ENCODE results near the gene CACNA2D3. TPM values are rescaled to one million over a fixed set of nuclear protein-coding genes. Genes with fewer than 3 reads are reported as not detected.
A peak's percentile ranks its signal among the peaks of the same experiment; 100 is the strongest.
"Not testable (repeated sequence)": the region's sequence is repeated elsewhere in the genome, so short reads cannot be mapped to it uniquely, and the experiment has no call there.

The CACNA2D3 gene
- total RNA-seq, 2 donors from 2014 or later: not detected

DNA sequence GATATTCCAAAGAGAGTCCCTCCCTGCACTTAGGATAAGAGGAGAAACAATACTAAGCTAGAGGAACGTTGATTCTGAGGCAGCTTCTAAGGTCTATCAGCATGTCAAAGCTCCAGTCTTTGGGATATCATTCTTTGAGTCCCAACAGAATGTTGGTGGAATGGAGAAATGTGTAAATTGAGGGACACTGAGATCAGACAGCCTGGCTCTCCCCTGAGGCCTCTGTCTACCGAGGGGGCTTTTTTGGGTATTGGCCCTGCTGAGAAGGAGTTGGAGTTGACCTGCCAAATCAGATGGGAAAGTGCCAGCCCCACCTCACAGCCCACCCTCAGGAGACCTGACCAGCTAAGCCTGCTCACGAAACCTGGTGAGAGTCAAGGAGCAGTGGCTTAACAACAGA lies 833.1 kb downstream of the CACNA2D3 start:
- peaks cover 0 to 3% of the 10 kb centered on the region in 2 donors for H3K9me3 Mint-ChIP-seq
- ATAC-seq: no peak
- no peak overlapping the region for H3K27ac Mint-ChIP-seq
- no peak for DNase-seq (ENCODE audit: low spot score in 2 of 2)
- no peaks in the 10 kb centered on the region for H3K36me3 Mint-ChIP-seq

DNA sequence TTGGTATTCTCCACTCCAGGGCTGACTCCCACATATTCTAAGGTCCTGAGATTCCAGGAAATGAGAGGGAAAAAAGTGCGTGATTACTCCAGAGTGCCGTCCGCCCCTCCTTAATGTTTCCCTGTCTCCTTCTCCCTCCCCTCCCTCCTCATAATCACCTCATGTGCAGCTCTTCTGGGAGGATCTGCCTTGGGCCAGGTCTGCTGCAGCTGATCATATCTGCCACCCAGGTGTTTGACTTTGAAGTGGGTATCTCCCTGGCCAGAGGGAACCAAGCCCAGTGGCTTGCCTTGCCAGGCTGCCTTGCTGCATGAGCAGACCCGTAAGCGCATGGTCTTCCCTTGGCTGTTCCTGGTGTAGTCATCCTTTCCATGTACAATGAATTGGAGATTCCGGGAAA lies 833.6 kb downstream of the CACNA2D3 start:
- DNase-seq (ENCODE audit: low spot score in 2 of 2) (no peak), ATAC-seq (no peak)
- Mint-ChIP-seq H3K27ac (no peak overlapping the region), H3K9me3 (peaks cover 0 to 3% of the 10 kb centered on the region in 2 donors), H3K36me3 (no peaks in the 10 kb centered on the region)

DNA sequence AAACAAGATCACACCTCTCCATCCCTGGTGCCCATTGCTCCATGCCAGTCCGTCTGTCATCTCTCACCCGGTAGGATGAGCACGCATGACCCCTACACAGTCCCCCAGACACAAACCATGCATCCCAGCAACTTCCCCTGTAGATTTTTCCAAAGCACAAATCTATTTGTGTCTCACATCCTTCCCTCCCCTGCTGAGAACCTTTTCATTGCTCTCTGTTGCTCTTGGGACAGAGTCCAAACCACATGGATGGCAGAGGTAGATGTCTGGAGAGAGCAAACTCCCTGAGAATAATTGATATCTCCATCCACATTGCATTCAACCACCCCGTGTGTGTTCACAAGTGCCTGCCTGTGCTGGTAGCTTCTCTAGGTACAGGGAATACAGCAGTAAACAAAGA lies 835.4 kb downstream of the CACNA2D3 start:
- no peaks in the 10 kb centered on the region for H3K36me3 Mint-ChIP-seq
- ATAC-seq: no peak
- peaks cover 0 to 3% of the 10 kb centered on the region in 2 donors for H3K9me3 Mint-ChIP-seq
- no peak for DNase-seq (ENCODE audit: low spot score in 2 of 2)
- H3K27ac Mint-ChIP-seq: no peak overlapping the region

DNA sequence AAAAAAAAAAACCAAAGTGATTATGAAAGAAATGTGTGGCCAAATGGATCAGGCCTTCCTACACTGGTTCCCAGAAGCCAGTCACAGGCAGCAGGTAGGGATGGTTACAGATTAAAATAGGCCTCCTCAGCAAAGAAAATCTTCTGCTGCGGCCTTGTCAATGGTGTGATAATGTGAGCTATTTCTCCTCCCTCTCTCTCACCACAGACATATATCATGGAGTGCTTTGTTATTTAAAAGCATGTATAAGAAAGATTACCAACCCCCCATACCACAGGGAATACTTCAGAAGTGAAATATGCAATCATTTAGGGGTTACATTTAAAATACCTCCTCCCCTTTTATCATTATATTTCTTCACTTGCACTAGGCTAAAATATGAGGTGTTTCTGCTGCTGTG lies 837.7 kb downstream of the CACNA2D3 start:
- ATAC-seq (no peak), DNase-seq (ENCODE audit: low spot score in 2 of 2) (no peak)
- Mint-ChIP-seq H3K27ac (no peak overlapping the region), H3K9me3 (no peaks in the 10 kb centered on the region), H3K36me3 (no peaks in the 10 kb centered on the region)

DNA sequence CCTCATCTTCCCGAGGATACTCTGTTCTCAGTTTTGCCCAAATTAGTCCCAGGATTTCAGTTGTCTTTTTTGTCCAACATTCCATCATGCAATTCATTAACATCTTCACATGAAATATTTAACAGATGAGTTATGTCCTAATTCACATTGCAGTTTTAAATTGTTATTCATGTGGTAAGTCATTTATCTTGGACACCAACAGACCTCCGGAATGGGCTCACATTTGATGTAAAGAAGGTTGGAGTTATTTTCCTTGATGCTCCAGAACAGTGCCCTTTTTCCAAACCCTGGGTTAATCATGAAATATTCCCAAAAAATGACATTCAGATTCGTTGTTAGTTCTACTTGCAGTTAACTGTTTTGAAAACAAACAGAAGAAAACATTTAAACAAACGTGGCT lies 838.3 kb downstream of the CACNA2D3 start:
- ATAC-seq (no peak), DNase-seq (ENCODE audit: low spot score in 2 of 2) (no peak)
- H3K36me3 Mint-ChIP-seq: no peaks in the 10 kb centered on the region
- H3K9me3 Mint-ChIP-seq: peaks cover 4 to 5% of the 10 kb centered on the region in 2 donors
- no peak overlapping the region for H3K27ac Mint-ChIP-seq

DNA sequence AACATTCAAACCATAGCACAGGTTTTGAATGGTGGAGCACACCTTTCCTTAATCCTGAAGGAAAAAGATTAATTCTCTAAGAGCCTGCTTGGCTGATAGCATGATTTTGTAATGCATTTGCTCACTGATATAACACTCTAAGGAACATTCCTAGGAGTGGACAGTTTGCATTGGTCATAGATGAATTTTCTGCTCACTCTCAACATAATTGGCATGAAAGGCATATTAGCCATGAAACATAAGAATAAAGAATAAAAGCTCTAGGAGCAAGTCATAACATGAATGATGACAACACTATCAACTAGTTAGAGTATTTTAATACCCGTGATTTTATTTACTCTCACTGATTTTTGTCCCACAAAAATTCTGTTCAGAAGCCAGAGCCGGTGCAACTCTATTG lies 839.8 kb downstream of the CACNA2D3 start:
- H3K27ac Mint-ChIP-seq: no peak overlapping the region
- DNase-seq (ENCODE audit: low spot score in 2 of 2): no peak
- H3K36me3 Mint-ChIP-seq: no peaks in the 10 kb centered on the region
- no peak for ATAC-seq
- peaks cover 6 to 7% of the 10 kb centered on the region in 2 donors for H3K9me3 Mint-ChIP-seq

DNA sequence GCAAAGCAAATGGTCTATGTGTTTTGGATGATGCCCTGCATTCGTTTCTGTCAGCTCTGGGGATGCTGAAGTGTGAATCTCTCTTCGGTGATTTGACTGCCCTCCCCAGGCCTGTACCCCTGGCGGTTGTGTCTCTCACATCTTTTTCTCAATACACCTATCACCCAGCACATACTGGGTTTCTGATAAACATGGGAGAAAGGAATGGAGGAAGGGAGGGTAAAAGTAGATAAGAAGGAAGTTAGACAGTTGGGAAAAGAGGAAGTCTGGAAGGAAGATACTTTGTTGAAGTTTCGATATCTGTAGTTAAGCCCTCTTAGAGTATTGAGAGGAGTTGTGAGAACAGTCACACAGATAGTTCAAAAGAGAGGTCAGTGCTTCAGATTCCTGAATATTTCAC lies 841.3 kb downstream of the CACNA2D3 start:
- peaks cover 6 to 7% of the 10 kb centered on the region in 2 donors for H3K9me3 Mint-ChIP-seq
- H3K36me3 Mint-ChIP-seq: no peaks in the 10 kb centered on the region
- ATAC-seq (no peak), DNase-seq (ENCODE audit: low spot score in 2 of 2) (no peak)
- no peak overlapping the region for H3K27ac Mint-ChIP-seq

DNA sequence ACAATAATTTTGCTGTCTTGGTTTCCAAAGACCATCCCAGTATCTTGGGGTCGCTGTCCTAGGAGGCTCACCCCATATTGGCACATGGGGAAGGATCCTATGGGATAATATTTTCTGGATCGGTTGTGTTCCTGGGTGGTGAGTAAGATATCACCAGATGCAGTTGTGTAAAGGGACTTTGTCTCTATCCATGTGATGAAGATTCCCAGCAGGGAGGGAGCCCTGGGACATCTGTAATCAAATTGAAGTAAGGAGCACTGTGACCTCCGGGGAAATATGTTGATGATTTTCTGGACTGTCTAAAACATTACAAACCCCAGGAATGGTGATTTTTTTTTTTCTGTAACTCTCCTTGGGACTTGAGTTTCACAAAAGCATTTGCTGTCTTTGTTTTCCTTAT lies 841.7 kb downstream of the CACNA2D3 start:
- DNase-seq (ENCODE audit: low spot score in 2 of 2): no peak
- H3K27ac Mint-ChIP-seq: no peak overlapping the region

DNA sequence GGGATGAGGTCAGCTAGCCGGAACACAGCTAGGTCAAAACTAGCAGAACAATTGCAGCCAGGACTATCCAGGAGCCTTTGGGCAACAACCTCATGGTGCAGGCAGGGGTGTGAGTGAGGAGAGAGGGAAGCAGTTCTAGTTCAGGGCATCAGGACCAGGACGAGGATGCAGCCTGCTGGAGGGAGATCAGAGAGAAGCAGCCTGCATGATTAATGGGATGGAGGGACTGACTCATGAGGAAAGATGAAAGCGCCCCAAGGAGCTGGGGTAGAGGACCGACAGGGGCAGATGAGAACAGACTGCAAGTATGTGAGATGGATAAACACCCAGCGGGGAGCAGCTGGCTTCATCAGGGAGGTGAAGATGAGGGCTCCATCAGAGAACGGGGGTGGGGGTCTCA lies 843.4 kb downstream of the CACNA2D3 start:
- Mint-ChIP-seq H3K27ac (peak overlapping the region in 1 of 2 donors; percentile 3), H3K36me3 (no peaks in the 10 kb centered on the region), H3K9me3 (peaks cover 9 to 10% of the 10 kb centered on the region in 2 donors)
- ATAC-seq (no peak), DNase-seq (ENCODE audit: low spot score in 2 of 2) (no peak)

More for the DNA sequence above, 841.7 kb downstream of the CACNA2D3 start:
- ATAC-seq: no peak
- H3K36me3 Mint-ChIP-seq: no peaks in the 10 kb centered on the region
- peaks cover 6 to 7% of the 10 kb centered on the region in 2 donors for H3K9me3 Mint-ChIP-seq

DNA sequence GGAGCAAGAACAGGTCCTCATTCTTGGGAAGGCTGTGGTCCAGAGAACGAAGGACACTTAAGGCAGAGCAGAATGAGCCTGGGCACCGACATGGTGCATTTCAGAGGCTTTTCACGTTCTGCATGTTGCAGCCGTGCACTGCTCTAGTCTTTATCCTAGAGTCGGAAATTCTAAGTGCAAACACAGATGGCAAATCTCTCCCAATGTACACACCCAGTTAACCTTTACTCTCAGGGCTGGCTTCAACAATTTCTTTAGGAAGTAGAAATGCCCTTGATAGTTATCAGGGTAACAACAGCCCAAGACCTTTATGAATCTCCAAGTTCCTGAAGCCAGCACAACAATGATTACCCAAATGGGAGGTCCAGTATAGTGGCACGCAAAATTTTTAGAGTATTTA lies 844.6 kb downstream of the CACNA2D3 start:
- peaks cover 11 to 14% of the 10 kb centered on the region in 2 donors for H3K9me3 Mint-ChIP-seq

DNA sequence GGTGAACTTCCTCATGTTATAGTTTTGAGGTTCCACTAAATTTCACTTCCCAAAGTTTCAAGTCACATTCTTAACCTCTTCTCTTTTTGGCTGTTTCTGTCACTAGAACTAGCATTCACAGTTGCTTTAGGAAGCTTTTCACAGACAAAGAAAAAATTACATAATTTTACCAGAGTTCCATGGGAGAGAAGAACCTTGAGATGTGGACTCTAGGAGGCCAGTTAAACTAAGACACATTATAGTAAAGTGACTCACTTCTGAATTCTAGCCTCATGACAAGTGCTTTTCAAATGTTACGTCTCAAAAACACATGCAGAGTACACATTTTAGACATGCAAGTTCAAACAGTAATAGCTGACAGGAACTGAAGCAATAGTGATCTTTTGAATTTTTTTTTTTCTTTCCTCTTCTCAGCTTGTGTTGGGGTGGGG lies 845.4 kb downstream of the CACNA2D3 start:
- Mint-ChIP-seq H3K36me3 (no peaks in the 10 kb centered on the region), H3K9me3 (peaks cover 11 to 14% of the 10 kb centered on the region in 2 donors), H3K27ac (no peak overlapping the region)
- ATAC-seq (no peak), DNase-seq (ENCODE audit: low spot score in 2 of 2) (no peak)

More for the DNA sequence above, 844.6 kb downstream of the CACNA2D3 start:
- Mint-ChIP-seq H3K36me3 (no peaks in the 10 kb centered on the region), H3K27ac (no peak overlapping the region)
- DNase-seq (ENCODE audit: low spot score in 2 of 2): no peak
- ATAC-seq: no peak

DNA sequence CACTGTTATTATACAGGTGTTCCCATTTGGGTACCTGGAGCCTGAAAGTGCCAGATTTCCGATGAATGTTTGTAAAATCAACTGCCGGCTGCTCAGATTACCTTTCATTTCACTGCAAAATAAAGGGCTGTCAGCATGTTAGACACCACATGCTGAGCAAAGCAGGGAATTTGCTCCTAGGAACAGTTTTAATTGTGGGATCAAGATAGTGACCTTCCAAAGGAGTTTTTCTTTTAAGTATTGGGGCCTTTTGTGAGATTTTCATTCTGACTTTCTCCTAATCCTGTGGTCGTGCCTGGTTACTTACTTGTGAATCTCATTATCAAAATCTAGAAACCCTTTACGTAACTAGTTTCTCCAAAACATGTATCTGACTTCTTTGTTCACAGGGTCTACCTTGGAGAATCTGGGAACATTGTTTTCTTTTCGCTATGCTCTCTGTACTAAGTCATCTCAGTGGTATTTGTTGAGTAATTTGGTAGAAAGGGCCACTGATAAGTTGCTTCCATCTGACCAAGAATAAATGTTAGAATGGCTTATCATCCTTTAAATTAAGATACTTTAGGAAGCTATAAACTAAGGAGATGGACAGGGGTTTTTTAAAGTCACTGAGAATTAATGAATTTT lies 846.3 kb downstream of the CACNA2D3 start:
- Mint-ChIP-seq H3K9me3 (peaks cover 11 to 14% of the 10 kb centered on the region in 2 donors), H3K27ac (no peak overlapping the region), H3K36me3 (no peaks in the 10 kb centered on the region)
- DNase-seq (ENCODE audit: low spot score in 2 of 2) (no peak), ATAC-seq (no peak)

DNA sequence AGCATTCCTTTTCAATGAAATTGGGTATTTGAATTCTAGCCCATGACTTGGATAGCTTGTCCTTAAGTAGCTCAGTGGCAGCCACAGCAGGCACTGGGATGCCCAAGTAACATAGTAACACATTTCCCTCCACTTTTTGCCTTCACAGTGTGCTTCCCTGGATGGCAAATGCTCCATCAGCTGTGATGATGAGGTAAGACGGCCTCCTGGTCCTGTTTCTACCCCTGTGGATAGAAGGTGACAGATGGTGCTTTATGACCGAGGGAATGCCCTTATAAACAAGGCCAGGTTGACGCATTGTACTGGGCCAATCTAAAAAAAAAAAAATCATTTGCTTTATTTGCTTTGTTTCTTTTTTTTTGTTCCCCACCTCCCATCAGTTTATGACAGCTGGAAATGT lies 847.3 kb downstream of the CACNA2D3 start:
- ATAC-seq (no peak), DNase-seq (ENCODE audit: low spot score in 2 of 2) (no peak)
- Mint-ChIP-seq H3K36me3 (no peaks in the 10 kb centered on the region), H3K9me3 (peaks cover 11 to 17% of the 10 kb centered on the region in 2 donors), H3K27ac (no peak overlapping the region)

DNA sequence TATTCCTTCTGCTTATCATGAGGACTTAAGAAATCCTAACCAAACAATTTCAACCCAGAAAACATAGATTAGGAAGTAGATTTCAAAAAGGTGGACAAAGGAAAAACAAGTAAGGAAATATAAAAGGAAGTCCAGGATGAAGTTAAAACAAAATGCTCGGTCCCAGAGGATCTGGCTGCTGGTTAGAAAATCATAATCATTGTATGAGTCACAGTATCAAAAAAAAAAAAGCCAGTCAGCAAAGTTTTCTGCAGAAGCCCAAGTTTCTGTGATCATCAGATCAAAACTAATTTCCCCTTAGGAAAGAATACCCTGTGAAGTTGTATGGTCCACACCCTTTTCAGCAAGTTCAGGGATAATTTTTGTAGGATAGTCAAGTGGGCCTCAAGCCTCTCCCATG lies 848.5 kb downstream of the CACNA2D3 start:
- H3K27ac Mint-ChIP-seq: no peak overlapping the region
- H3K9me3 Mint-ChIP-seq: peaks cover 5 to 11% of the 10 kb centered on the region in 2 donors
- ATAC-seq (no peak), DNase-seq (ENCODE audit: low spot score in 2 of 2) (no peak)
- H3K36me3 Mint-ChIP-seq: no peaks in the 10 kb centered on the region

DNA sequence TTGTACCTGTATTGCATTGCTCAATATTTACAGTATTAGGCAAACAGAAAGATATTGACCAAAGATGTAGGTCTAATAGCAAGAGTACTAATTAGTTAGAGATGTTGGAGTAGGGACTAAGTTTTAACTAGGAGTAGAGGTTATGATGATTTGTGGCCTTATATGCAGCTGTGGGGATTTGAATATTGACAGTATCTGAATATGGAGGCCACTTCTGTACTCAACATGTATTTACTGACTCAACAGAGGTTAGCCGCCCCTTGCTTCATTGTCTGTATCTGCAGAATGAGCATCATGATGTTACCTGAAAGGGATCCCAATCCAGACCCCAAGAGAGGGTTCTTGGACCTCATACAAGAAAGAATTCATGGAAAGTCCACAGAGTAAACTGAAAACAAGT lies 855.1 kb downstream of the CACNA2D3 start:
- no peaks in the 10 kb centered on the region for H3K36me3 Mint-ChIP-seq
- H3K9me3 Mint-ChIP-seq: peaks cover 12 to 18% of the 10 kb centered on the region in 2 donors
- ATAC-seq: no peak
- no peak overlapping the region for H3K27ac Mint-ChIP-seq
- no peak for DNase-seq (ENCODE audit: low spot score in 2 of 2)

DNA sequence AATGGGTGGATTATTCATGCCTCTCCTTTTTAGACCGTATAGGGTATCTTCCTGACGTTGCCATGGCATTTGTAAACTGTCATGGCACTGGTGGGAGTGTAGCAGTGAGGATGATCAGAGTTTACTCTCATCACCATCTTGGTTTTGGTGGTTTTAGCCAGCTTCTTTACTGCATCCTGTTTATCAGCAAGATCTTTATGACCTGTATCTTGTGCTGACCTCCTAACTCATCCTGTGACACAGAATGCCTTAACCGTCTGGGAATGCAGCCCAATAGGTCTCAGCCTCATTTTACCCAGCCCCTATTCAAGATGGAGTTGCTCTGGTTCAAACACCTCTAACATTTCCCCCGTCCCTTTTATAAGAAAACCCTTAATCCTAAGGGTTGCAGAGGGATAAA lies 855.6 kb downstream of the CACNA2D3 start:
- not testable (repeated sequence) for H3K36me3 Mint-ChIP-seq; H3K27ac Mint-ChIP-seq; DNase-seq (ENCODE audit: low spot score in 2 of 2); ATAC-seq
- peaks cover 12 to 18% of the 10 kb centered on the region in 2 donors for H3K9me3 Mint-ChIP-seq

DNA sequence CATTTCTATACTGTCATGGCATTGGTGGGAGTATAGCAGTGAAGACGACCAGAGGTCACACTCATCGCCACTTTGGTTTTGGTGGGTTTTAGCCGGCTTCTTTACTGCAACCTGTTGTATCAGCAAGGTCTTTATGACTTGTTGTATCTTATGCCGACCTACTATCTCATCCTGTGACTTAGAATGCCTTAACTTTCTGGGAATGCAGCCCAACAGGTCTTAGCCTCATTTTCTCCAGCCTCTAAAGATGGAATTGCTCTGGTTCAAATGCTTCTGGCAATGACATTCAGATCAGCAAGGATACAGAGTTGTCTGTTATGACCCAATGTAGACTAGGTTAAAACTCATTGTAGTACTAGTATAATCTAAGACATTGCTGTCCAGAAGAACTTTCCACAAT lies 860.5 kb downstream of the CACNA2D3 start:
- DNase-seq (ENCODE audit: low spot score in 2 of 2) (no peak), ATAC-seq (no peak)
- Mint-ChIP-seq H3K36me3 (no peaks in the 10 kb centered on the region), H3K9me3 (peaks cover 12 to 22% of the 10 kb centered on the region in 2 donors), H3K27ac (no peak overlapping the region)

DNA sequence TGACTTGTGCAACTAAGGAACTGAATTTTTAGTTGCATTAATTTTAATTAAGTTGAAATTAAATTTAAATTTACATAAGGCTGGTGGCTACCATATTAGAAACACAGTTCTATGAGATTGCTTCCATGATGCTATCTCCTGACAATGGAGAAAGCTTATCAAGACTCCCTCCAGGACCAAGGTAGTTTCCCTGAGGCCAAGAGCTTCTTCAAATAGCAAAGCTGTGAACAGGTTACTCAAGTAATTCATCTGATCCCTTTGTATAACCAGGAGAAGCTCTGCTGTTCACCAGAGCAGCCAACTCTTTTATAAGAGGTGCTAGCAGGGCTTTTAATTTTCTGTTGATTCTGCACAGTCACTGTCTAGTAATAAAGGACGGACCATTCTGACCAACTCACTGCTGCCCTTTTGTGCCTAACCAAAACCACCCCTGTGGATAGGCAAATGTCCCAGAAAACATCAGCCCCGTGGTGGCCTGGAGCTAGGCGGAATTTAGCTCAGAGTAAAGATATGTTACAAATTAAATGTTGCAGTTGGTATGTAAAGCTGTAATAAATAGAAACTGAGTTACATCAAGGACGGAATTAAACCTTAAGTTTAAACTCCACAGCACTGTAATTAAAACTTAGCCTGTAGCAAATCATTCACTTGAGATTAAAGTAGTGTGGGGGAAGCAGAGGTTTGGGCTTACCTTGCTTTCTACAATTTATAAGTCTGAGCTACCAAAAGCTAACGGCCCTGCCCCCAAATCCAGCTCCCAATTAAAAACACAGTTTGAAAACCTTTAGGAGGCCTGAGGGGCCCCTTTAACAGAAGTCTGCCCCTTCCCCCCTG lies 861.1 kb downstream of the CACNA2D3 start:
- Mint-ChIP-seq H3K36me3 (no peaks in the 10 kb centered on the region), H3K27ac (no peak overlapping the region), H3K9me3 (peaks cover 5 to 16% of the 10 kb centered on the region in 2 donors)
- no peak for ATAC-seq
- DNase-seq (ENCODE audit: low spot score in 2 of 2): no peak
